H1 (cell line): ENCODE measurements around the gene GCHFR. TPM values are rescaled to one million over a fixed set of nuclear protein-coding genes. Genes with fewer than 3 reads are reported as not detected.

Experiments
- ATF2 ChIP-seq: IDR thresholded peaks from 2 replicates; pipeline ENCODE4 v1.6.1; 2012; ENCODE audit warnings: low read length, inconsistent platforms
- CHD7 ChIP-seq: fragments of 300-600 bp; sonication (generic); IDR thresholded peaks from 2 replicates; pipeline ENCODE4 v1.7.1; 2012; ENCODE audit warnings: low read length, moderate library complexity, mild to moderate bottlenecking, inconsistent platforms; ENCODE audit not compliant: insufficient replicate concordance
- CTCF ChIP-seq, 3 experiments: IDR thresholded peaks; 1 replicate in 2 of 3; 2 replicates in 1 of 3; pipeline versions ENCODE4 v1.5.1 to v1.6.1; 2011; ENCODE audit warnings: low read length in 3 of 3, mild to moderate bottlenecking in 3 of 3, inconsistent platforms in 2 of 3, low read depth in 1 of 3, moderate library complexity in 1 of 3; ENCODE audit not compliant: insufficient read depth in 1 of 3; ENCODE audit errors: control extremely low read depth in 1 of 3
- GABPA ChIP-seq: IDR thresholded peaks from 2 replicates; pipeline ENCODE4 v1.6.1; 2011; ENCODE audit warnings: mild to moderate bottlenecking, low read length, moderate library complexity, borderline replicate concordance; ENCODE audit not compliant: insufficient read depth
- POLR2A ChIP-seq, 2 experiments: IDR thresholded peaks; 1 replicate in 1 of 2; 2 replicates in 1 of 2; pipeline ENCODE4 v1.6.1; 2011; ENCODE audit warnings: low read depth in 2 of 2, low read length in 2 of 2, mild to moderate bottlenecking in 2 of 2; ENCODE audit errors: control extremely low read depth in 1 of 2
- SP4 ChIP-seq: IDR thresholded peaks from 2 replicates; pipeline ENCODE4 v1.6.1; 2012; ENCODE audit warnings: low read length, inconsistent platforms
- YY1 ChIP-seq: IDR thresholded peaks from 2 replicates; pipeline ENCODE4 v1.6.1; 2011; ENCODE audit warnings: low read depth, mild to moderate bottlenecking, low read length
- polyA plus RNA-seq, 7 experiments: library from polyadenylated mRNA; depleted of rRNA in 3 of 7; stranded (reverse) in 5 of 7; unstranded in 2 of 7; fragments of >200 nt in 5 of 7; fragments of 200-250 nt in 2 of 7; gene quantifications; 1 replicate in 5 of 7; 2 replicates in 1 of 7; 4 replicates in 1 of 7; pipeline versions ENCODE4 v1.2.1 to v1.2.3, GENCODE V29; 2011 to 2013; ENCODE audit warnings: missing spikeins in 2 of 7, mixed read lengths in 2 of 7
- total RNA-seq: library from RNA; stranded (reverse); fragmentation: NEBNext Ultra II Directional; extraction: Animal tissue kit (Norgen Biotek cat#: 25700); gene quantifications from 2 replicates; pipeline ENCODE4 v1.2.1, GENCODE V29; 2021

GCHFR gene
- total and polyA plus RNA-seq, 2 of the 8 experiments (the other 6 are each of a cell fraction or from before 2014, with no cell fraction given): 25.9 to 81.5 TPM

- no peak for TF ChIP-seq CHD7
- no peak for TF ChIP-seq ATF2
- peak; percentile 29; the same call in 1 of the 2 replicates for TF ChIP-seq YY1
- TF ChIP-seq POLR2A (IDR thresholded peaks at IDR 0.05; ENCODE audit: control extremely low read depth in 1 of 2, low read depth in 2 of 2, low read length in 2 of 2): no peak
- no peak for TF ChIP-seq GABPA
- no peak for TF ChIP-seq CTCF (IDR thresholded peaks at IDR 0.05; ENCODE audit: control extremely low read depth in 1 of 3, insufficient read depth in 1 of 3, low read depth in 1 of 3, low read length in 3 of 3)
- TF ChIP-seq SP4: no peak; the same call in 1 of the 2 replicates
These were observed 23.5 kb downstream of the GCHFR start (continued) for GRCh38 chr15:40787344-40787841.
